ENCODE measurements around the gene PLK5.

The PLK5 gene

GRCh38 chr19:1582201-1582600 is 58.3 kb downstream of the PLK5 start:
- DNase-seq = no peak

GRCh38 chr19:1584500-1585242 is 60.8 kb downstream of the PLK5 start:
- DNase-seq = no peak

GRCh38 chr19:1585243-1585580 is 61.3 kb downstream of the PLK5 start:
- DNase-seq = no peak

Measured in right forelimb (tissue), 1 donor.